ENCODE measurements around the gene NDUFA8.

The NDUFA8 gene

DNA sequence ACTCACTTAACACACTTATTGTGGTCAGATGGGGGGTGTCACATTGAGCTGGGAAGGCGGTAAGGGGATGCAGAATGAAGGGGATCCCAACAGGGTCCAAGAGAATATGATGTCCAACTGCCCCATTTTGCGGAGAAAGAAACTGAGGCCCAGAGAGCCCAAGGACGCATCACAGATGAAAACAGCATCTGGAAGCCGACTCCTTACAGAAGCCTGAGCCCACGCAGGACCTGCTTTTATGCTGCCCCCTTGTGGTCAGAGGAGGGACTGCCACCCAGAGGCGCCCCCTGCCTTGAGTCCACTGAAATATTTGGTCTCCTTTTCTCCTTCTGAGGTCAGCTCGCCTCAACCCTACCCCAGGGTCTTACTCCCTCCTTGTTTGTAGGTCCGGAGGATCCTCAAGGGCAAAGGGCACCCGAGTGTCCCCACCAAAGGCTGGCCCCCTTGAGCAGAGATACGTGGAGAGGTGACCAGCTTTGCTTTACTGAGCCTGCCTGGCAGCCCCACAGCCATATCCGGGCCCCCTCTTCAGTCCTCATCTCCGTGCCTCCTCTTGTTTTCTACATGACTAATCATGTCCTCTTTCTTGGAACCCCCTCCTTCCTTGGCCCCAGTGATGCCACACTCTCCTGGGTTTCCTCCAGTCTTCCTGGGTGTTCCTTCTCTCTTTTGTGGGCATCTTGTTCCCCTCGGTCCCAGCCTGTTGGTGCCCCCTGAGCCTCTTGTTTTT is 36.5 kb downstream of the NDUFA8 start:
- no peaks in the 10 kb centered on the region for H3K36me3 ChIP-seq
- DNase-seq, result peak; percentile 83
- peak; percentile 100 for TF ChIP-seq CTCF (IDR thresholded peaks at IDR 0.05; ENCODE audit: low read depth, low read length)
- H3K4me3 ChIP-seq (ENCODE audit: low read depth, low read length), result no peak overlapping the region
- H3K27ac ChIP-seq, result no peak overlapping the region
- H3K9me3 ChIP-seq (ENCODE audit: severe bottlenecking), result no peaks in the 10 kb centered on the region
- peaks cover 25% of the 10 kb centered on the region for H3K27me3 ChIP-seq (ENCODE audit: insufficient read depth, low read depth, severe bottlenecking)

- peaks cover 25% of the 10 kb centered on the region for H3K27me3 ChIP-seq (ENCODE audit: insufficient read depth, low read depth, severe bottlenecking)
- H3K4me3 ChIP-seq (ENCODE audit: low read depth, low read length), result no peak overlapping the region
- no peak overlapping the region for H3K27ac ChIP-seq
- DNase-seq, result no peak
- no peak for TF ChIP-seq CTCF (IDR thresholded peaks at IDR 0.05; ENCODE audit: low read depth, low read length)
- H3K9me3 ChIP-seq (ENCODE audit: severe bottlenecking), result no peaks in the 10 kb centered on the region
- no peaks in the 10 kb centered on the region for H3K36me3 ChIP-seq
Measured at GRCh38 chr9:122122468-122122867, 37.1 kb downstream of the NDUFA8 start.

DNA sequence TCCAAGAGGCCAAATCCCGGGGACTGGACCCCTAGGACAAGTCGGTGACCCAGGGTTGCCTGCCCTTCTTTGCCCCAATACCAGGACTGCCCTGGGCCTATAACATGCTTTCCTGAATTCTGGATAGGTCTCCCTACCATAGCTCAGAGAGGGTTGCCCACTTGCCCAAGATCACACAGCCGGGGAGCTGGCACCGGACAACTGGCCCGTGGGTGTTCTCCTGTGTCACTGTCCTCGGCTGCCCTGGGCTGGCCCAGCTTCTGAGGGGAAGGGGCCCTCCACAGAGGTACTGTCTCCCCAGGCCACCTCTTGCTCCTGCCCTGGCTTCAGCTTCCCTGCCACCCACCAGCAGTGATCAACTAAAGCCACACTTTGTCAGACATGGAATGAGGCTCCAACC is 37.6 kb downstream of the NDUFA8 start:
- no peaks in the 10 kb centered on the region for H3K9me3 ChIP-seq (ENCODE audit: severe bottlenecking)
- no peak for DNase-seq
- H3K27me3 ChIP-seq (ENCODE audit: insufficient read depth, low read depth, severe bottlenecking), result peaks cover 21% of the 10 kb centered on the region
- H3K27ac ChIP-seq, result no peak overlapping the region
- H3K4me3 ChIP-seq (ENCODE audit: low read depth, low read length), result no peak overlapping the region
- TF ChIP-seq CTCF (IDR thresholded peaks at IDR 0.05; ENCODE audit: low read depth, low read length), result no peak
- H3K36me3 ChIP-seq, result no peaks in the 10 kb centered on the region

GRCh38 chr9:122121391-122121790 is 38.2 kb downstream of the NDUFA8 start:
- no peaks in the 10 kb centered on the region for H3K9me3 ChIP-seq (ENCODE audit: severe bottlenecking)
- no peaks in the 10 kb centered on the region for H3K36me3 ChIP-seq
- H3K27ac ChIP-seq, result no peak overlapping the region
- no peak overlapping the region for H3K4me3 ChIP-seq (ENCODE audit: low read depth, low read length)
- TF ChIP-seq CTCF (IDR thresholded peaks at IDR 0.05; ENCODE audit: low read depth, low read length), result no peak
- peaks cover 16% of the 10 kb centered on the region for H3K27me3 ChIP-seq (ENCODE audit: insufficient read depth, low read depth, severe bottlenecking)
- no peak for DNase-seq

DNA sequence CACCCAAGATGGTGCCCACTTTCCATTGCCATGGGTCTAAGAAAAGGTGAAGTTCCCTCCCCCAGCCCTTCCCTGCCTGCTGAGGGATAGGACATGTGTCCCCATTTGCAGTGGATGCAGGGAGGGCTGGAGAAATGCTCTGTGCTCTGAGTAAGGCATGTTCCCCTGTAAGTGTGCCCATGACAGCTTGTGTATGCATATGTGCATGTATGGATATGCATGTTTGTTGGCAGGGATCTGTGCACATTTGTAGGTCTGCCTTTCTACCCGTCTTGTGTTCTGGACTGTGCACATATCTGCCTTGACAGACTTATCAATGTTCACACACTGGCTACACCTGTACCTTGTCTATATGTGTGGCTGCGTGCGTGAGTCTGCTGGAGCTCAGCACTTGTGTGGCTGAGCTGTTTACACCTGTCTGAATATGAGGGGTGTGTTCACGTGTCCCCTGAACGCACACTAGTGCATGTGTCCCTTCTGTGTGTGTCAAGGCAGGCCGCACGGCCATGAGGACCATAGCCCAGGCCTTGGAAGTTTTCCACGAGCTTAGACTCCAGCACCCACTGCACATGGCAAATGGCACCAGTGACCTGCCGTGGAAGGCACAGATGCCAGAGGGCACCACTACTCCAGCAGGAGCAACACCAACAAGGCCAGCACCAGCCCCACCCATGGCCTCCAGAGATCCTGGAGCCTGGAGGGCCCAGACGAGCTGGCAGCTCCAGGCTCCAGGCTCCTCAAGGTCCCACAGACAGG is 39.1 kb downstream of the NDUFA8 start:
- no peak for TF ChIP-seq CTCF (IDR thresholded peaks at IDR 0.05; ENCODE audit: low read depth, low read length)
- Histone ChIP-seq H3K36me3 (no peaks in the 10 kb centered on the region), H3K27me3 (ENCODE audit: insufficient read depth, low read depth, severe bottlenecking) (peaks cover 7% of the 10 kb centered on the region), H3K4me3 (ENCODE audit: low read depth, low read length) (no peak overlapping the region), H3K9me3 (ENCODE audit: severe bottlenecking) (no peaks in the 10 kb centered on the region), H3K27ac (no peak overlapping the region)
- no peak for DNase-seq

All from WERI-Rb-1 (cell line).